ENCODE results near the gene SYNGAP1. TPM values are rescaled to one million over a fixed set of nuclear protein-coding genes. Genes with fewer than 3 reads are reported as not detected.

The SYNGAP1 gene
- total and polyA plus RNA-seq, 9 of the 15 experiments (the other 6 are each of a cell fraction or from before 2014, with no cell fraction given), result 0.01 to 22.8 (median 3.2) TPM

- TF ChIP-seq, protein P1, sequence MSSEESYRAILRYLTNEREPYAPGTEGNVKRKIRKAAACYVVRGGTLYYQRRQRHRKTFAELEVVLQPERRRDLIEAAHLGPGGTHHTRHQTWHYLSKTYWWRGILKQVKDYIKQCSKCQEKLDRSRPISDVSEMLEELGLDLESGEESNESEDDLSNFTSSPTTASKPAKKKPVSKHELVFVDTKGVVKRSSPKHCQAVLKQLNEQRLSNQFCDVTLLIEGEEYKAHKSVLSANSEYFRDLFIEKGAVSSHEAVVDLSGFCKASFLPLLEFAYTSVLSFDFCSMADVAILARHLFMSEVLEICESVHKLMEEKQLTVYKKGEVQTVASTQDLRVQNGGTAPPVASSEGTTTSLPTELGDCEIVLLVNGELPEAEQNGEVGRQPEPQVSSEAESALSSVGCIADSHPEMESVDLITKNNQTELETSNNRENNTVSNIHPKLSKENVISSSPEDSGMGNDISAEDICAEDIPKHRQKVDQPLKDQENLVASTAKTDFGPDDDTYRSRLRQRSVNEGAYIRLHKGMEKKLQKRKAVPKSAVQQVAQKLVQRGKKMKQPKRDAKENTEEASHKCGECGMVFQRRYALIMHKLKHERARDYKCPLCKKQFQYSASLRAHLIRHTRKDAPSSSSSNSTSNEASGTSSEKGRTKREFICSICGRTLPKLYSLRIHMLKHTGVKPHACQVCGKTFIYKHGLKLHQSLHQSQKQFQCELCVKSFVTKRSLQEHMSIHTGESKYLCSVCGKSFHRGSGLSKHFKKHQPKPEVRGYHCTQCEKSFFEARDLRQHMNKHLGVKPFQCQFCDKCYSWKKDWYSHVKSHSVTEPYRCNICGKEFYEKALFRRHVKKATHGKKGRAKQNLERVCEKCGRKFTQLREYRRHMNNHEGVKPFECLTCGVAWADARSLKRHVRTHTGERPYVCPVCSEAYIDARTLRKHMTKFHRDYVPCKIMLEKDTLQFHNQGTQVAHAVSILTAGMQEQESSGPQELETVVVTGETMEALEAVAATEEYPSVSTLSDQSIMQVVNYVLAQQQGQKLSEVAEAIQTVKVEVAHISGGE (CRISPR knock-in tag; IDR thresholded peaks at IDR 0.05), result peak in 1 of 3 experiments; percentile 87; a peak in 2 of 6 replicates
- TF ChIP-seq RAD51 (IDR thresholded peaks at IDR 0.05; ENCODE audit: borderline replicate concordance, low read depth) (peak; percentile 100), TBL1XR1 (IDR thresholded peaks at IDR 0.05; ENCODE audit: low read length in 2 of 2) (peak in 1 of 2 experiments; percentile 61; a peak in 2 of 4 replicates), HCFC1 (IDR thresholded peaks at IDR 0.05; ENCODE audit: low read depth, low read length) (peak; percentile 81), RBM17 (IDR thresholded peaks at IDR 0.05; ENCODE audit: borderline replicate concordance, low read depth, low read length) (no peak), SMAD1 (IDR thresholded peaks at IDR 0.05; ENCODE audit: low read depth, low read length, partially characterized antibody) (peak; percentile 22), SREBF1 (IDR thresholded peaks at IDR 0.05; ENCODE audit: borderline replicate concordance, low read depth, low read length) (peak; percentile 96), HMGXB4 (CRISPR knock-in tag; IDR thresholded peaks at IDR 0.05) (0 out of 2 replicates have a peak, but pooled peaks have one; percentile 25), ZNF217 (CRISPR knock-in tag; IDR thresholded peaks at IDR 0.05) (no peak), RNF2 (IDR thresholded peaks at IDR 0.05) (peak; percentile 85), GABPA (tag; conservative IDR thresholded peaks at IDR 0.05; ENCODE audit: low read depth) (peak; percentile 90), CBX8 (IDR thresholded peaks at IDR 0.05; ENCODE audit: borderline replicate concordance, extremely low read depth, low read depth, low read length, poor library complexity, severe bottlenecking) (no peak), ZNF668 (CRISPR knock-in tag; IDR thresholded peaks at IDR 0.05) (no peak)
- TF ChIP-seq, protein P2, sequence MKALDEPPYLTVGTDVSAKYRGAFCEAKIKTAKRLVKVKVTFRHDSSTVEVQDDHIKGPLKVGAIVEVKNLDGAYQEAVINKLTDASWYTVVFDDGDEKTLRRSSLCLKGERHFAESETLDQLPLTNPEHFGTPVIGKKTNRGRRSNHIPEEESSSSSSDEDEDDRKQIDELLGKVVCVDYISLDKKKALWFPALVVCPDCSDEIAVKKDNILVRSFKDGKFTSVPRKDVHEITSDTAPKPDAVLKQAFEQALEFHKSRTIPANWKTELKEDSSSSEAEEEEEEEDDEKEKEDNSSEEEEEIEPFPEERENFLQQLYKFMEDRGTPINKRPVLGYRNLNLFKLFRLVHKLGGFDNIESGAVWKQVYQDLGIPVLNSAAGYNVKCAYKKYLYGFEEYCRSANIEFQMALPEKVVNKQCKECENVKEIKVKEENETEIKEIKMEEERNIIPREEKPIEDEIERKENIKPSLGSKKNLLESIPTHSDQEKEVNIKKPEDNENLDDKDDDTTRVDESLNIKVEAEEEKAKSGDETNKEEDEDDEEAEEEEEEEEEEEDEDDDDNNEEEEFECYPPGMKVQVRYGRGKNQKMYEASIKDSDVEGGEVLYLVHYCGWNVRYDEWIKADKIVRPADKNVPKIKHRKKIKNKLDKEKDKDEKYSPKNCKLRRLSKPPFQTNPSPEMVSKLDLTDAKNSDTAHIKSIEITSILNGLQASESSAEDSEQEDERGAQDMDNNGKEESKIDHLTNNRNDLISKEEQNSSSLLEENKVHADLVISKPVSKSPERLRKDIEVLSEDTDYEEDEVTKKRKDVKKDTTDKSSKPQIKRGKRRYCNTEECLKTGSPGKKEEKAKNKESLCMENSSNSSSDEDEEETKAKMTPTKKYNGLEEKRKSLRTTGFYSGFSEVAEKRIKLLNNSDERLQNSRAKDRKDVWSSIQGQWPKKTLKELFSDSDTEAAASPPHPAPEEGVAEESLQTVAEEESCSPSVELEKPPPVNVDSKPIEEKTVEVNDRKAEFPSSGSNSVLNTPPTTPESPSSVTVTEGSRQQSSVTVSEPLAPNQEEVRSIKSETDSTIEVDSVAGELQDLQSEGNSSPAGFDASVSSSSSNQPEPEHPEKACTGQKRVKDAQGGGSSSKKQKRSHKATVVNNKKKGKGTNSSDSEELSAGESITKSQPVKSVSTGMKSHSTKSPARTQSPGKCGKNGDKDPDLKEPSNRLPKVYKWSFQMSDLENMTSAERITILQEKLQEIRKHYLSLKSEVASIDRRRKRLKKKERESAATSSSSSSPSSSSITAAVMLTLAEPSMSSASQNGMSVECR (CRISPR knock-in tag; IDR thresholded peaks at IDR 0.05), result peak; percentile 91
- TF ChIP-seq, protein P3, sequence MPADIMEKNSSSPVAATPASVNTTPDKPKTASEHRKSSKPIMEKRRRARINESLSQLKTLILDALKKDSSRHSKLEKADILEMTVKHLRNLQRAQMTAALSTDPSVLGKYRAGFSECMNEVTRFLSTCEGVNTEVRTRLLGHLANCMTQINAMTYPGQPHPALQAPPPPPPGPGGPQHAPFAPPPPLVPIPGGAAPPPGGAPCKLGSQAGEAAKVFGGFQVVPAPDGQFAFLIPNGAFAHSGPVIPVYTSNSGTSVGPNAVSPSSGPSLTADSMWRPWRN (IDR thresholded peaks at IDR 0.05; ENCODE audit: low read depth), result peak; percentile 86
These were observed 1.8 kb upstream of the SYNGAP1 start, which contains the start of gene CUTA (continued) for GRCh38 chr6:33417903-33418689.
